ENCODE results near the gene ZNF23. TPM values are rescaled to one million over a fixed set of nuclear protein-coding genes. Genes with fewer than 3 reads are reported as not detected.
A peak's percentile ranks its signal among the peaks of the same experiment; 100 is the strongest.

Gene ZNF23
- total RNA-seq, 4 donors from 2014 or later, result 2.4 to 12.8 (median 7.5) TPM

GRCh38 chr16:71500964-71501363, 38.9 kb upstream of the ZNF23 start:
- intact Hi-C loops (cut with DNase I; ENCODE audit: low total_unique reads), result loop anchor here (5.0 kb wide), 1 partner anchor 89 kb away; no protein-coding TSS in a partner anchor
- Histone ChIP-seq H3K27me3 (no peaks in the 10 kb centered on the region), H3K4me1 (no peaks in the 10 kb centered on the region), H3K27ac (no peak overlapping the region), H3K4me3 (no peak overlapping the region), H3K36me3 (no peaks in the 10 kb centered on the region), H3K9me3 (no peaks in the 10 kb centered on the region)
- no peak for DNase-seq
- TF ChIP-seq POLR2A (IDR thresholded peaks at IDR 0.05) (no peak), CTCF (IDR thresholded peaks at IDR 0.05) (no peak)

- intact Hi-C loops (cut with DNase I; ENCODE audit: low total_unique reads), result loop anchor here (5.0 kb wide), 1 partner anchor 88 kb away; no protein-coding TSS in a partner anchor
- no peaks in the 10 kb centered on the region for H3K27me3 ChIP-seq
- H3K4me3 ChIP-seq, result no peak overlapping the region
- H3K36me3 ChIP-seq, result no peaks in the 10 kb centered on the region
- H3K27ac ChIP-seq, result no peak overlapping the region
- no peak for TF ChIP-seq POLR2A (IDR thresholded peaks at IDR 0.05)
- TF ChIP-seq CTCF (IDR thresholded peaks at IDR 0.05), result peak; percentile 32 to 66 (median 59)
- H3K4me1 ChIP-seq, result no peaks in the 10 kb centered on the region
- no peak for DNase-seq
- H3K9me3 ChIP-seq, result no peaks in the 10 kb centered on the region
Measured at GRCh38 chr16:71499775-71500364, 37.8 kb upstream of the ZNF23 start.

- H3K27me3 ChIP-seq, result no peaks in the 10 kb centered on the region
- DNase-seq, result no peak
- no peaks in the 10 kb centered on the region for H3K36me3 ChIP-seq
- TF ChIP-seq CTCF (IDR thresholded peaks at IDR 0.05) (no peak), POLR2A (IDR thresholded peaks at IDR 0.05) (no peak)
- no peak overlapping the region for H3K27ac ChIP-seq
- intact Hi-C loops (cut with DNase I; ENCODE audit: low total_unique reads), result no loop called here
- no peak overlapping the region for H3K4me3 ChIP-seq
- H3K4me1 ChIP-seq, result no peaks in the 10 kb centered on the region
- no peaks in the 10 kb centered on the region for H3K9me3 ChIP-seq
Measured at GRCh38 chr16:71498031-71498430, 36.0 kb upstream of the ZNF23 start.

- no peaks in the 10 kb centered on the region for H3K9me3 ChIP-seq
- H3K4me1 ChIP-seq, result no peaks in the 10 kb centered on the region
- no peak overlapping the region for H3K27ac ChIP-seq
- H3K4me3 ChIP-seq, result no peak overlapping the region
- TF ChIP-seq CTCF (IDR thresholded peaks at IDR 0.05) (no peak), POLR2A (IDR thresholded peaks at IDR 0.05) (no peak)
- DNase-seq, result no peak
- no peaks in the 10 kb centered on the region for H3K36me3 ChIP-seq
- intact Hi-C loops (cut with DNase I; ENCODE audit: low total_unique reads), result no loop called here
- H3K27me3 ChIP-seq, result no peaks in the 10 kb centered on the region
Measured at GRCh38 chr16:71493213-71493612, 31.2 kb upstream of the ZNF23 start.

- intact Hi-C loops (cut with DNase I; ENCODE audit: low total_unique reads), result no loop called here
- no peaks in the 10 kb centered on the region for H3K36me3 ChIP-seq
- no peak for TF ChIP-seq CTCF (IDR thresholded peaks at IDR 0.05)
- no peak for TF ChIP-seq POLR2A (IDR thresholded peaks at IDR 0.05)
Measured at GRCh38 chr16:71492786-71493185, 30.7 kb upstream of the ZNF23 start.

More at GRCh38 chr16:71492786-71493185, 30.7 kb upstream of the ZNF23 start:
- Histone ChIP-seq H3K27ac (no peak overlapping the region), H3K4me3 (no peak overlapping the region), H3K27me3 (no peaks in the 10 kb centered on the region), H3K4me1 (no peaks in the 10 kb centered on the region), H3K9me3 (no peaks in the 10 kb centered on the region)
- DNase-seq, result no peak
